K562 (cell line): ENCODE measurements around the gene MAD1L1. TPM values are rescaled to one million over a fixed set of nuclear protein-coding genes. Genes with fewer than 3 reads are reported as not detected.

Experiments used
- ATAC-seq: fragments of 200-7000 bp; cut with Tn5 transposase; 3 replicates; pipeline ENCODE4 v1.9.1; 2020; ENCODE audit warnings: moderate library complexity
- BruUV-seq: library from RNA; stranded (reverse); fragments of 400-500 nt; replicated peaks from 2 replicates; lab custom pipeline; 2021; lab: Mats Ljungman, UMichigan
- CTCF ChIA-PET: fragments of 300-600 bp; formaldehyde crosslinking; extraction: SDS; loops from one replicate; lab custom pipeline; 2021; ENCODE audit warnings: low intra/inter-chr PET ratio; lab: Yijun Ruan, JAX
- POLR2A ChIA-PET: fragments of 300-600, 350-650 bp; sonication (Branson Sonifier 250); formaldehyde crosslinking; extraction: SDS; loops from one replicate; lab custom pipeline; 2021; ENCODE audit warnings: antibody characterized with exemption, inconsistent platforms; lab: Yijun Ruan, JAX
- DNase-seq, 4 experiments: peaks; one replicate each; pipeline versions ENCODE4 v3.0.0 to v3.0.0-alpha.2; 2011 to 2018; ENCODE audit warnings: low spot score in 3 of 4, mixed read lengths in 3 of 4; ENCODE audit errors: extremely low read depth in 1 of 4
- FAIRE-seq: peaks from 2 replicates; lab custom pipeline; 2011; peaks lifted over from hg19 to GRCh38; lab: Jason Lieb, UNC
- H2AFZ ChIP-seq: 2 replicates; pipeline ENCODE4 v1.6.0; 2011; ENCODE audit warnings: low read depth, low read length, control low read depth, inconsistent platforms
- H3K27ac ChIP-seq: fragments of 200-600 bp; 3 replicates; pipeline ENCODE4 v1.8.0; 2011; ENCODE audit warnings: low read depth, mild to moderate bottlenecking, control low read depth, inconsistent platforms, low read length, moderate library complexity, mixed read lengths; ENCODE audit errors: extremely low read depth
- H3K27me3 ChIP-seq, 2 experiments: fragments of 300-600 bp in 1 of 2; 2 replicates in 1 of 2; 3 replicates in 1 of 2; pipeline versions ENCODE4 v1.6.0 to v1.8.0; 2011; ENCODE audit warnings: inconsistent platforms in 2 of 2, low read length in 2 of 2, mild to moderate bottlenecking in 1 of 2, mixed read lengths in 1 of 2, moderate library complexity in 1 of 2; ENCODE audit not compliant: control insufficient read depth in 2 of 2, insufficient read depth in 2 of 2
- H3K36me3 ChIP-seq: fragments of 300-600 bp; 3 replicates; pipeline ENCODE4 v1.8.0; 2011; ENCODE audit warnings: mild to moderate bottlenecking, low read length, inconsistent platforms; ENCODE audit not compliant: control insufficient read depth, insufficient read depth
- H3K4me1 ChIP-seq, 2 experiments: fragments of 200-600 bp in 1 of 2; replicated peaks in 1 of 2; 2 replicates in 1 of 2; 3 replicates in 1 of 2; pipeline versions ENCODE4 v1.5.1 to v1.8.0; 2011; ENCODE audit warnings: inconsistent platforms in 2 of 2, low read length in 2 of 2, mild to moderate bottlenecking in 1 of 2, mixed read lengths in 1 of 2, moderate library complexity in 1 of 2; ENCODE audit not compliant: control insufficient read depth in 2 of 2, insufficient read depth in 2 of 2
- H3K4me2 ChIP-seq: 2 replicates; pipeline ENCODE4 v1.6.1; 2011; ENCODE audit warnings: low read length, control low read depth, inconsistent platforms, mixed read lengths; ENCODE audit not compliant: insufficient read depth
- H3K4me3 ChIP-seq: fragments of 200-600 bp; sonication (generic), shearing (Covaris generic); 2 replicates; pipeline ENCODE4 v1.5.1; 2016; ENCODE audit warnings: control low read depth, inconsistent platforms
- H3K79me2 ChIP-seq: fragments of 200-600 bp; 3 replicates; pipeline ENCODE4 v1.8.0; 2011; ENCODE audit warnings: low read length, inconsistent platforms; ENCODE audit not compliant: control insufficient read depth, insufficient read depth
- H3K9ac ChIP-seq, 2 experiments: 2 replicates each; pipeline versions ENCODE4 v1.6.0 to v1.6.1; 2011; ENCODE audit warnings: low read depth in 2 of 2, low read length in 2 of 2, control low read depth in 1 of 2, inconsistent platforms in 1 of 2, mild to moderate bottlenecking in 1 of 2, mixed read lengths in 1 of 2; ENCODE audit not compliant: insufficient read depth in 1 of 2
- H3K9me1 ChIP-seq: one replicate; pipeline ENCODE4 v1.6.0; 2011; ENCODE audit warnings: inconsistent platforms, mild to moderate bottlenecking, low read length, moderate library complexity; ENCODE audit not compliant: control insufficient read depth, insufficient read depth
- H3K9me3 ChIP-seq: replicated peaks from 2 replicates; pipeline ENCODE4 v1.5.1; 2011; ENCODE audit warnings: low read depth, low read length, inconsistent platforms; ENCODE audit not compliant: control insufficient read depth, insufficient read depth
- H4K20me1 ChIP-seq: replicated peaks from 2 replicates; pipeline ENCODE4 v1.6.1; 2011; ENCODE audit warnings: low read length, inconsistent platforms, mixed read lengths; ENCODE audit not compliant: control insufficient read depth, insufficient read depth
- ADNP ChIP-seq: fragments of 200-800 bp; sonication (Bioruptor generic); IDR thresholded peaks from 2 replicates; pipeline ENCODE4 v1.6.1; 2016; ENCODE audit warnings: missing genetic modification characterization, missing compliant biosample characterization
- ARHGAP35 ChIP-seq: fragments of 450-650 bp; IDR thresholded peaks from 2 replicates; pipeline ENCODE4 v1.6.1; 2018; ENCODE audit not compliant: partially characterized antibody
- ESRRB ChIP-seq: fragments of 250-450 bp; sonication (Bioruptor Pico); IDR thresholded peaks from 2 replicates; pipeline ENCODE4 v1.5.0; 2020; ENCODE audit warnings: mild to moderate bottlenecking, moderate library complexity, borderline replicate concordance
- NR1H2 ChIP-seq: sonication (generic); formaldehyde crosslinking; IDR thresholded peaks from 2 replicates; pipeline ENCODE4 v1.4.0; 2020; ENCODE audit warnings: mild to moderate bottlenecking, missing genetic modification reagents
- PHB ChIP-seq: fragments of 250-450 bp; sonication (Bioruptor Pico); IDR thresholded peaks from 2 replicates; pipeline ENCODE4 v1.5.0; 2021
- SMARCA5 ChIP-seq: fragments of 450-650 bp; IDR thresholded peaks from 2 replicates; pipeline ENCODE4 v1.6.1; 2016
- WGBS: fragments of 100-300 bp; shearing (Covaris generic); methylation state at CpG from one replicate; pipeline ENCODE4 v1.1.6; 2016; ENCODE audit warnings: low coverage, mixed read lengths; ENCODE audit not compliant: insufficient coverage; ENCODE audit errors: missing lambda C conversion rate; 5-methylcytosine and 5-hydroxymethylcytosine counted together
- in situ Hi-C: fragments of 300-500 bp; cut with MboI; formaldehyde crosslinking; loops from 4 replicates; pipeline ENCODE4 v1.15.0; 2018; ENCODE audit warnings: inconsistent platforms, mixed read lengths
- intact Hi-C: fragments of 100-400 bp; cut with micrococcal nuclease; formaldehyde crosslinking; loops from 2 replicates; pipeline ENCODE4 v1.14.2; 2022
- polyA plus RNA-seq, 8 experiments: library from polyadenylated mRNA; depleted of rRNA in 4 of 8; stranded (reverse) in 5 of 8; unstranded in 3 of 8; fragments of >200 nt; fragmentation: Nextera tagmentation in 2 of 8; fragmentation: Illumina TruSeq in 1 of 8; extraction: Ambion mirVana in 2 of 8; extraction: Trizol in 1 of 8; gene quantifications; 2 replicates each; pipeline versions ENCODE4 v1.2.1 to v1.2.3, GENCODE V29; 2011 to 2014; ENCODE audit warnings: inconsistent platforms in 1 of 8, missing spikeins in 1 of 8
- total RNA-seq, 7 experiments: library from RNA; depleted of rRNA in 6 of 7; stranded (reverse); fragments of >200 nt in 6 of 7; fragmentation: Illumina TruSeq in 2 of 7; extraction: Trizol in 2 of 7; gene quantifications; 2 replicates each; pipeline versions ENCODE4 v1.2.1 to v1.2.3, GENCODE V29; 2011 to 2021; ENCODE audit warnings: low replicate concordance in 1 of 7
- TF ChIP-seq, protein P1 (sequence below): fragments of 250-450 bp; sonication (Bioruptor Pico); IDR thresholded peaks from 2 replicates; pipeline ENCODE4 v1.8.0; 2021; ENCODE audit warnings: moderate library complexity, mild to moderate bottlenecking, inconsistent platforms
- TF ChIP-seq, protein P2 (sequence below): IDR thresholded peaks from 2 replicates; pipeline ENCODE4 v1.6.1; 2011; ENCODE audit warnings: borderline replicate concordance, low read depth, mild to moderate bottlenecking, moderate library complexity, low read length; ENCODE audit not compliant: insufficient read depth, poor library complexity, severe bottlenecking
- TF ChIP-seq, protein P3 (sequence below): fragments of 450-650 bp; IDR thresholded peaks from 2 replicates; pipeline ENCODE4 v1.6.1; 2016; ENCODE audit warnings: antibody characterized with exemption
- TF ChIP-seq, protein P4 (sequence below): sonication (generic); formaldehyde crosslinking; IDR thresholded peaks from 2 replicates; pipeline ENCODE4 v1.9.0; 2022; ENCODE audit warnings: mild to moderate bottlenecking, missing genetic modification reagents

MAD1L1 gene
- total and polyA plus RNA-seq, 9 of the 15 experiments (the other 6 are each of a cell fraction or from before 2014, with no cell fraction given), result 1.7 to 89.7 (median 18.0) TPM

DNA sequence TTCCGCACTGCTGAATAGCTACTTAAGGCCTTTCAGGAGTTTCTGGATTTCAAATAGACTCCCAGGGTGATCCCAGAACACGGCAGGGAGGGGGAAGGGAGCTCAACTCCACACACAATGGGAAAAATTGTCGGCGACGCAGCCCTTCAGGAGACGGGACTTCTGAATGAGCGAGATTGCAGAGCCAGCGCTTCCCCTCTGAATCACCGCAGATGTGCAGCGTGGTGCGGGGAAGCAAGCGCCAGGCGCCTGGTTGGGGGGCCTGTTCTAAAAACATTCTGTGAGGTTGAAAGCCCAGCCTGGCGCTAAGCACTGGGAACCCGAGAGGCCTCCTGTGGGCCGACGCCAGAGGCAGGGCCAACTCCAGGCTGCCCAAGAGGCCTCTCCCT, 163.3 kb downstream of the MAD1L1 start:
- intact Hi-C loops (no loop called here), in situ Hi-C loops (no loop called here)
- no peak overlapping the region for H3K4me2 ChIP-seq
- H3K27me3 ChIP-seq, result no peaks in the 10 kb centered on the region
- no TSS peak for BruUV-seq
- ATAC-seq, result no peak
- ChIA-PET POLR2A (no interaction called here), CTCF (no interaction called here)
- H3K9ac ChIP-seq, result peak overlapping the region in 1 of 2 experiments; percentile 84; a peak in 2 of 4 replicates
- peaks cover 18% of the 10 kb centered on the region; the same call in 2 of the 3 replicates for H3K36me3 ChIP-seq
- no peak for FAIRE-seq
- no peak overlapping the region for H3K4me3 ChIP-seq
- H2AFZ ChIP-seq, result no peak overlapping the region
- 76% methylated on average over 7 of the region's 17 CpGs for WGBS
- H3K4me1 ChIP-seq, result peaks cover 11 to 55% of the 10 kb centered on the region in 2 experiments
- H3K9me1 ChIP-seq, result no peaks in the 10 kb centered on the region
- DNase-seq, result no peak
- H3K27ac ChIP-seq, result no peak overlapping the region; the same call in 2 of the 3 replicates
- no peaks in the 10 kb centered on the region for H3K9me3 ChIP-seq
- no peaks in the 10 kb centered on the region for H4K20me1 ChIP-seq
- 0 out of 3 replicates have a peak, but pooled peaks cover 5% of the 10 kb centered on the region for H3K79me2 ChIP-seq
- TF ChIP-seq, protein P1, sequence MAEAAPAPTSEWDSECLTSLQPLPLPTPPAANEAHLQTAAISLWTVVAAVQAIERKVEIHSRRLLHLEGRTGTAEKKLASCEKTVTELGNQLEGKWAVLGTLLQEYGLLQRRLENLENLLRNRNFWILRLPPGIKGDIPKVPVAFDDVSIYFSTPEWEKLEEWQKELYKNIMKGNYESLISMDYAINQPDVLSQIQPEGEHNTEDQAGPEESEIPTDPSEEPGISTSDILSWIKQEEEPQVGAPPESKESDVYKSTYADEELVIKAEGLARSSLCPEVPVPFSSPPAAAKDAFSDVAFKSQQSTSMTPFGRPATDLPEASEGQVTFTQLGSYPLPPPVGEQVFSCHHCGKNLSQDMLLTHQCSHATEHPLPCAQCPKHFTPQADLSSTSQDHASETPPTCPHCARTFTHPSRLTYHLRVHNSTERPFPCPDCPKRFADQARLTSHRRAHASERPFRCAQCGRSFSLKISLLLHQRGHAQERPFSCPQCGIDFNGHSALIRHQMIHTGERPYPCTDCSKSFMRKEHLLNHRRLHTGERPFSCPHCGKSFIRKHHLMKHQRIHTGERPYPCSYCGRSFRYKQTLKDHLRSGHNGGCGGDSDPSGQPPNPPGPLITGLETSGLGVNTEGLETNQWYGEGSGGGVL (CRISPR knock-in tag), result no peak
- TF ChIP-seq, protein P2, sequence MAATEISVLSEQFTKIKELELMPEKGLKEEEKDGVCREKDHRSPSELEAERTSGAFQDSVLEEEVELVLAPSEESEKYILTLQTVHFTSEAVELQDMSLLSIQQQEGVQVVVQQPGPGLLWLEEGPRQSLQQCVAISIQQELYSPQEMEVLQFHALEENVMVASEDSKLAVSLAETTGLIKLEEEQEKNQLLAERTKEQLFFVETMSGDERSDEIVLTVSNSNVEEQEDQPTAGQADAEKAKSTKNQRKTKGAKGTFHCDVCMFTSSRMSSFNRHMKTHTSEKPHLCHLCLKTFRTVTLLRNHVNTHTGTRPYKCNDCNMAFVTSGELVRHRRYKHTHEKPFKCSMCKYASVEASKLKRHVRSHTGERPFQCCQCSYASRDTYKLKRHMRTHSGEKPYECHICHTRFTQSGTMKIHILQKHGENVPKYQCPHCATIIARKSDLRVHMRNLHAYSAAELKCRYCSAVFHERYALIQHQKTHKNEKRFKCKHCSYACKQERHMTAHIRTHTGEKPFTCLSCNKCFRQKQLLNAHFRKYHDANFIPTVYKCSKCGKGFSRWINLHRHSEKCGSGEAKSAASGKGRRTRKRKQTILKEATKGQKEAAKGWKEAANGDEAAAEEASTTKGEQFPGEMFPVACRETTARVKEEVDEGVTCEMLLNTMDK, result no peak
- no peak for TF ChIP-seq NR1H2 (CRISPR knock-in tag)
- TF ChIP-seq, protein P3, sequence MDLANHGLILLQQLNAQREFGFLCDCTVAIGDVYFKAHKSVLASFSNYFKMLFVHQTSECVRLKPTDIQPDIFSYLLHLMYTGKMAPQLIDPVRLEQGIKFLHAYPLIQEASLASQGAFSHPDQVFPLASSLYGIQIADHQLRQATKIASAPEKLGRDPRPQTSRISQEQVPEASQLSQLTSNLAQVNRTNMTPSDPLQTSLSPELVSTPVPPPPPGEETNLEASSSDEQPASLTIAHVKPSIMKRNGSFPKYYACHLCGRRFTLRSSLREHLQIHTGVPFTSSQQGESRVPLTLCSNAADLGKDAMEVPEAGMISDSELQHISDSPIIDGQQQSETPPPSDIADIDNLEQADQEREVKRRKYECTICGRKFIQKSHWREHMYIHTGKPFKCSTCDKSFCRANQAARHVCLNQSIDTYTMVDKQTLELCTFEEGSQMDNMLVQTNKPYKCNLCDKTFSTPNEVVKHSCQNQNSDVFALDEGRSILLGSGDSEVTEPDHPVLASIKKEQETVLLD, result no peak
- no peak for TF ChIP-seq ADNP
- TF ChIP-seq, protein P4, sequence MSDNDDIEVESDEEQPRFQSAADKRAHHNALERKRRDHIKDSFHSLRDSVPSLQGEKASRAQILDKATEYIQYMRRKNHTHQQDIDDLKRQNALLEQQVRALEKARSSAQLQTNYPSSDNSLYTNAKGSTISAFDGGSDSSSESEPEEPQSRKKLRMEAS (CRISPR knock-in tag), result no peak
- TF ChIP-seq ARHGAP35, result no peak
- TF ChIP-seq ESRRB (CRISPR knock-in tag), result no peak
- no peak for TF ChIP-seq SMARCA5
- no peak for TF ChIP-seq PHB
